Activated naive CD4-positive, alpha-beta T cell treated with anti-CD3 and anti-CD28 coated beads, Interleukin-2, amount 10 ng/mL, durations not matched to agents 7 days and 5 days (primary cell): ENCODE measurements around the gene SRD5A1.

Experiments used
- CTCF ChIA-PET: fragments of 350-600 bp; sonication (Branson Sonifier 250); formaldehyde crosslinking; loops from one replicate; lab custom pipeline; 2021; ENCODE audit warnings: antibody characterized with exemption; lab: Charles Lee
- DNase-seq: peaks from one replicate; pipeline ENCODE4 v3.0.0-alpha.2; 2020
- H3K27ac Mint-ChIP-seq: one replicate; pipeline ENCODE4 v1.8.0; 2021; ENCODE audit warnings: mild to moderate bottlenecking, moderate library complexity, mixed read lengths
- H3K27me3 Mint-ChIP-seq: one replicate; pipeline ENCODE4 v1.8.0; 2021; ENCODE audit warnings: mild to moderate bottlenecking, mixed read lengths
- H3K36me3 Mint-ChIP-seq: one replicate; pipeline ENCODE4 v1.8.0; 2021; ENCODE audit warnings: mixed read lengths
- H3K4me1 Mint-ChIP-seq: one replicate; pipeline ENCODE4 v1.8.0; 2021; ENCODE audit warnings: mixed read lengths
- H3K4me3 Mint-ChIP-seq: one replicate; pipeline ENCODE4 v1.8.0; 2021; ENCODE audit warnings: mild to moderate bottlenecking, moderate library complexity, mixed read lengths
- H3K9me3 Mint-ChIP-seq: one replicate; pipeline ENCODE4 v1.8.0; 2021; ENCODE audit warnings: mixed read lengths

Gene SRD5A1

GRCh38 chr5:6719896-6720560 lies 86.8 kb downstream of the SRD5A1 start:
- H3K27ac Mint-ChIP-seq, result peak overlapping the region; percentile 8
- H3K36me3 Mint-ChIP-seq, result peaks cover 53% of the 10 kb centered on the region
- H3K9me3 Mint-ChIP-seq, result no peaks in the 10 kb centered on the region

GRCh38 chr5:6720561-6720921 lies 87.3 kb downstream of the SRD5A1 start:
- H3K27me3 Mint-ChIP-seq, result no peaks in the 10 kb centered on the region
- no peaks in the 10 kb centered on the region for H3K9me3 Mint-ChIP-seq
- H3K36me3 Mint-ChIP-seq, result peaks cover 51% of the 10 kb centered on the region
- H3K4me3 Mint-ChIP-seq, result no peak overlapping the region
- no peak for DNase-seq
- CTCF ChIA-PET, result no interaction called here
- no peak overlapping the region for H3K27ac Mint-ChIP-seq
- peaks cover 87% of the 10 kb centered on the region for H3K4me1 Mint-ChIP-seq

More at GRCh38 chr5:6719896-6720560, 86.8 kb downstream of the SRD5A1 start:
- no peak overlapping the region for H3K4me3 Mint-ChIP-seq
- no peak for DNase-seq
- CTCF ChIA-PET, result no interaction called here
- H3K4me1 Mint-ChIP-seq, result peaks cover 89% of the 10 kb centered on the region
- no peaks in the 10 kb centered on the region for H3K27me3 Mint-ChIP-seq

DNA sequence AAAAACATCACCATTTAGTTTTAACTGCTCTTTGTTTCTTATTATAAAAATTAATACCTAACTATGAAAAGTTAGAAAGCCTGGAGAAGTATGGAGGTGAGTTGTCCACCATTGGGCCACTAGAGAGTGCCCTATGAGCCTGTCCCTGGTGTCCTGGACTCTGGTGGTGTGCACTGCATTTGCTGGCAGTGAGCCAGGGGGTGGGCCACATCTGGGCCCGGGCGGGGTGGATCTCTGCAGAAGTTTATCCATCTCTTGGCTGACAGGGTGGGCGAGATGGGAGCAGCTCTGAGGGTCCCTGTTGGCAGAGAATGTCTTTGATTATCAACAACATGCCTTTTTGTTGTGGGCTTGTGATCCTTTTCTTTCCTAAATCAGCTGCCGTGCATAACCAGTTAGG lies 88.2 kb downstream of the SRD5A1 start:
- H3K27ac Mint-ChIP-seq, result no peak overlapping the region

DNA sequence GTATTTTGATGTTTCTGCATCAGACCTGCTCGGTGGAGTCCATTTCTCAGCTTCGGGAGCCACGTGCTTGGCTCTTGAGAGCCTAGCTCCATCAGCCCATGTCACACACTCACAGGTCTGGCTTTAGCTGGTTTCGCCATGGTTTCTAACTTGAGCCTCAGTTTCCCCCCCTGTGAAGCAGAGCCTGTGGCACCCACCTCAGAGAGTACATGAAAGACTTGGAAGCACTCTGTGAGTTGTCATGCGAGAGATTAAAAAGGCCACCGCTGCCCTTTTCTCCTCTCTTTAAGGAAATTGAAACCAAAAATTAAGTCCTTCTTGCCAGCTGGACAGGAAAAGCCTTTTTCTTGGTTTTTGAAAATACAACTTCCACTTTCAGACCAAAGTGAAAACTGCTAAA lies 88.8 kb downstream of the SRD5A1 start:
- peak overlapping the region; percentile 9 for H3K4me3 Mint-ChIP-seq

More for the DNA sequence above, 88.2 kb downstream of the SRD5A1 start:
- Mint-ChIP-seq H3K4me1 (peaks cover 82% of the 10 kb centered on the region), H3K36me3 (peaks cover 47% of the 10 kb centered on the region), H3K27me3 (no peaks in the 10 kb centered on the region), H3K9me3 (no peaks in the 10 kb centered on the region), H3K4me3 (peak overlapping the region; percentile 9)
- CTCF ChIA-PET, result interaction anchor here (1.2 kb wide), 1 partner anchor 24 kb away, joined by 9 read pairs; no protein-coding TSS in a partner anchor
- DNase-seq, result no peak

GRCh38 chr5:6723122-6723815 lies 90.0 kb downstream of the SRD5A1 start:
- CTCF ChIA-PET, result interaction anchor here (1.1 kb wide), 1 partner anchor 22 kb away, joined by 3 read pairs; no protein-coding TSS in a partner anchor
- no peak overlapping the region for H3K4me3 Mint-ChIP-seq

More for the DNA sequence above, 88.8 kb downstream of the SRD5A1 start:
- Mint-ChIP-seq H3K4me1 (peaks cover 77% of the 10 kb centered on the region), H3K27me3 (no peaks in the 10 kb centered on the region), H3K9me3 (no peaks in the 10 kb centered on the region), H3K27ac (peak overlapping the region; percentile 57), H3K36me3 (peaks cover 43% of the 10 kb centered on the region)
- CTCF ChIA-PET, result interaction anchor here (1.2 kb wide), 1 partner anchor 23 kb away, joined by 9 read pairs; no protein-coding TSS in a partner anchor
- DNase-seq, result no peak

DNA sequence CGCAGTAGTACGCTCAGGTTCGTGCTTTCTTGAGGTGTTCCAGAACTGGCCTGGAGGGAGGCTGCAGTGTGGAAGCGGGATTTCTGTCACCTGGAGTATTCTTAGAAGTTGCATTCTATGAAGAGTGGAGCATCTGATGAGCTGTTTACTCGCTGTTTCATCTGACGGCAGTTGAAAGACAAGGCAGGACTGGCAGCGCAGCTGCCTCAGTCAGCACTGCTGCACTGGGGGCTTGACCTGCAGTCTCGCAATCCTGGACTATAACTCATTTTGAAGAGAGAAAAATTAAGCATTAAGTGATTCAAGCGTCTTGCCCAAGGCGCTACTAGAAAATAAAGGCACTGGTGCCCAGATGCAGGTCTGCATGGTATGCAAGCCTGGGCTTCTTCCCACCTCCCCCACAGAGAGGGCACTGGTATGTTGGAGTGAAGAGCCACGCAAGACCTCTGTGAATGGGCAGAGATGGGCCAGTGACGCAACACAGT lies 90.6 kb downstream of the SRD5A1 start:
- Mint-ChIP-seq H3K9me3 (no peaks in the 10 kb centered on the region), H3K27me3 (no peaks in the 10 kb centered on the region), H3K4me3 (no peak overlapping the region), H3K36me3 (peaks cover 29% of the 10 kb centered on the region), H3K4me1 (peaks cover 74% of the 10 kb centered on the region), H3K27ac (no peak overlapping the region)
- CTCF ChIA-PET, result interaction anchor here (1.1 kb wide), 1 partner anchor 21 kb away, joined by 3 read pairs; no protein-coding TSS in a partner anchor
- no peak for DNase-seq

More at GRCh38 chr5:6723122-6723815, 90.0 kb downstream of the SRD5A1 start:
- Mint-ChIP-seq H3K4me1 (peaks cover 75% of the 10 kb centered on the region), H3K27me3 (no peaks in the 10 kb centered on the region), H3K9me3 (no peaks in the 10 kb centered on the region), H3K36me3 (peaks cover 34% of the 10 kb centered on the region), H3K27ac (peak overlapping the region; percentile 3)
- no peak for DNase-seq
